IPS-NIHi7 (cell line): ENCODE results near the gene PLPP1.

Experiments
- DNase-seq: peaks from one replicate; pipeline ENCODE4 v3.0.0; 2012; ENCODE audit warnings: mixed read lengths; ENCODE audit errors: extremely low spot score

Gene PLPP1

DNA sequence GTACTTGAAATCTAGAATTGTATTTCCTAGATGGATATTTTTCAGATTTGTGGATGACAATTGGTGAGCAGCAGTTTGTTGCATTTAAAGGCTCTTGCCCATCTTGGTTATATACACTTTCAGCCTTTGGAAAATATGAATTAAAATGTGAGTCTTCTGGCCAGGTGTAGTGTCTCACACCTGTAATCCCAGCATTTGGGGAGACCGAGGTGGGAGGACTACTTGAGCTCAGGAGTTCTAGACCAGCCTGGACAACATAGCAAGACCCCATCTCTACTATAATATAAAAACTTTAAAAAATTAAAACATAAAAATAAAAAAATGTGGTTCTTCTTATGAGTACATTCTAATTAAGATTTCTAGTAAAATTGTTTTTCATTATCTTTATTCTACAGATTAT, 125.0 kb downstream of the PLPP1 start:
- DNase-seq = no peak

DNA sequence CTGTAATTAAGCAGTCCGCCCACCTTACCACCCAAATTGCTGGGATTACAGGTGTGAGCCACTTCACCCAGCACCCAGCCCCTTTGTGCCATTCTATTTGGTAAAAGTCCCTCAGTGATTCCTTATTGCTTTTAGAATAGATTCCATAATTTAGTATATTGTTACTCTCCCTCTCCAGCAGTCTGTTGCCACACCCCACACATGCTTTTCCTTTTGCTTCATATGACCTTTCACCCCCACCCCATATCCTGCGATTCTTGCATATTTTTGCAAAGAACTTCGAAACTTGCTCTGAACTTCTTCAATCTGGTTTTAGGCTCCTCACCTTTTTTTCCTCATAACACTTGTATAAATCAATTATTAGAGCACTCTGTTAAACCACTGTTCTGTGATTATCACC, 126.8 kb downstream of the PLPP1 start:
- DNase-seq = no peak

DNA sequence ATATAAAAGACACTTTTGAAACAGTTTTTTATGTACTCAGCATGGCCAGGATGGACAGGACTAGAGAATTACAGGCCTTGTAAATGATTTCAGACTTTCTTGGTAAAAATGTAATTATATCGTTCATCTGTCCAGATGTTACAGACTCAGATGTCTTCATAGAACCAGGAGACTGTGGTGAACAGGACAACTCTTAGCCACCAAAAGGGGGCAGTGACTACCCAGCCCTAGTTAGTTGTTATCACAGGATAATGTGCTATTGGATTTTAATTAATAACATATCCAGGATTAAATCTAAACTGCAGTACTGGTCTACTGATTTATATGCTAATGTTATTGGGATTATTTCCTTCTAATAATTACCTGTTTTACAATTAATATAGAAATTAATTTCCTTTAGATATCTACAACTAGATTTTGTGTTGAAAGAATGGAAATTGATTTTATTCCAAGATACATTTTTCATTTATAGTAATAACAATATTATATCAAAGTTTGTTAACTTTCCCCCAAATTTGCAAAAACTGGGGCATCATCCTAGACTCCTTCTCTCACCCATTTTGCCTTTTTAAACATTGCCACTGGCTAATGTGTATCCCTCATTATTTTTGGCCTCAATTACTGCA, 127.6 kb downstream of the PLPP1 start:
- DNase-seq = peak; percentile 48

DNA sequence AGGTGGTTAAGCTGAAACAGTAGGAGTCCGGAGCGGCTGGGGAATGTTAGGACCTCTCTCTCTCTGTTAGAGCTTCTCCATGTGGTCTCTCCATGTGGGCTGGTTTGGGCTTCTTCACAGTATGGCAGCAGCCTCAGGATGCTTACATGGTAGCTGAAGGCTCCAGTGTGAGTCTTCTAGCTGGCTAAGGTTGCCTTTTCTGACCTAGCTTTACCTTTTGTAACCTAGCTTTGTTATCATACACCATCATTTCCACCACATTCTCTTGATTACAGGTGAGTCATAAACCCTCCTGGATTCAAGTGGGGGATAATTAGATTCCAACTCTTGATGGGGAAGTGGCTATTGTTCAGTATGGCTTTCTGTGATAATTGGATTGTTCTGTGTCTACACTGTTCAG, 128.5 kb downstream of the PLPP1 start:
- DNase-seq = no peak

DNA sequence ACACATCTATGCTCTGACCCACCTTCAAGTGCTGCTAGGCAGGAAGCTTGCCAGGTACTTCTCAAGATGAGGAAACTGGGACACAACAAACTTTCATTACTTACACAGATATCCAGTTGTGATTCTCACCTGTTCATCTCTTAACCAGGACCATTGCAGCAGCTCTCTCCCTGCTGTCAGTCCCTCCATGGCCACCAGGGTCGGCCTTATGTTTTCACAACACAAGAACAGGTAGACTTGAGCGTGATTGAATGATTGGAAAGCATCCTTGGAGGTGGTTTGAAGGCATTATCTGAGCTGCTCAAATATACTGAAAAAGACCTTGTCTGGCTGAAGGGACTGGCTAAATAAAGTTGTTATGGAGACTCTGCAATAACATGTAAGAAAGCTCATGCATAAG, 132.6 kb downstream of the PLPP1 start:
- peak; percentile 13 for DNase-seq

DNA sequence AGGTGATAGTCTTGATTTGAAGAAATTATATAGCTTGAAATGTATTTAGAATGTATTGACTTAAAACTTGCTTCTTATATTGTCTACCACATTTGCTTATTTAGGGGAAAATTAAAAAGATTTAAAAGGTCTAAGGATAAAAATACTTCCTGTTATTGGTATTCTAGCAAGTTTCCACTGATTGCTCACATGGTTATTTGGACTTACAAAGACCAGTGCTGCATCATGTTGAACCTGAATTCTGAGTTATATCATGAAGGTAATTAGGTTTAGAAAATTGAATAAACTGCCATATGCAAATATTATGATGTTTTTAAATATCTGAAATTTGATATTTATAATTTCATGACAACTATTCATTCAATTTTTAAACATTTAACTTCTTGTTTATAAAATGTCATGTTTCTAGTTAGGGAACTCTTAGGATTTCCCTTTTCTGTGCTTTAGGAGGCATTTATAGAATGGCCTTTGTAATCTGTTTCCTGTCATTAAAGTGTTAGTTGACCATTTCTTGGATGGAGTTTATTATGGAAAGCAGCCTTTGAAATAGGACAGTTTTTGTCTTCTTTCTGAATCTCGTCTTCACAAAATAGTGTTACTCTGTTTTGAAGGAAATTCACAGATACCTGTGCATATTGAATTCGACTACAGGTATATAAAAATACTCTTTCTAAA, 141.1 kb downstream of the PLPP1 start:
- no peak for DNase-seq

DNA sequence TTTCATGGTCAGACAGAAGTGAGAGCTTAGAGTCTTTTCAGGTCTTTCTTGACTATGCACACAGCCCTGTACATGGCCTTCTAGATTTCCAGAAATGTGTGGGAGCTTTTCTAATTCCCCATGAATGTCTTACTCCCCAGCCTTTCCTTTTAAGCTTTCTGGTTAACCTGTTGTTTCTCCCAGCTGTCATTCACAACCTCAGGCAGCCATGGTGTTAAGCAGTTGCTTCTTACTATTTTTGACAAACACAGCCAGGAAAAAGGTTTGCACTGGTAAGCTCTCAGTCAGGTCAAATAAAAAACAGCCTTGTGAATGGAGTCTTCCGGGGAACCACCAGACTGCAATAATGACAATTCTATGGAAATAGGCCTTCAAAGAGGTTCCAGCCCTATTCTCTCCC, 142.1 kb downstream of the PLPP1 start:
- no peak for DNase-seq

DNA sequence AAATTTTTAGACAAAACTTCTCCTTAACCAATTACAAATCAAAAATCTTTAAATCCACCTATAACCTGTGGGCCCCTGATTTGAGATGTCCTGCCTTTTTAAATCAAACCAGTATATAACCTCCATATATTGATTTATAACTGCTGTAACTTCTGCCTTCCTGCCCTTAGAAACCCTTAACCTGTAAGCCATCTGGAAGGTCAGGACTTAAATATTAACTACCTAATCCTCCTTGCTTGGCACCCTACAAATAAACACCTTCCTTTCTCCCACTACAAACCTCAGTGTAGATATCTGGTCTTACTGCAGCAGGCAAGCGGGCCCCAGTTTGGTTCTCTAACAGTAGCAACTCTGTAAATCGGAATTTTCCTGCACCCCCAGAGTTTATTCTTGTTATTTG, 143.1 kb downstream of the PLPP1 start:
- no peak for DNase-seq

DNA sequence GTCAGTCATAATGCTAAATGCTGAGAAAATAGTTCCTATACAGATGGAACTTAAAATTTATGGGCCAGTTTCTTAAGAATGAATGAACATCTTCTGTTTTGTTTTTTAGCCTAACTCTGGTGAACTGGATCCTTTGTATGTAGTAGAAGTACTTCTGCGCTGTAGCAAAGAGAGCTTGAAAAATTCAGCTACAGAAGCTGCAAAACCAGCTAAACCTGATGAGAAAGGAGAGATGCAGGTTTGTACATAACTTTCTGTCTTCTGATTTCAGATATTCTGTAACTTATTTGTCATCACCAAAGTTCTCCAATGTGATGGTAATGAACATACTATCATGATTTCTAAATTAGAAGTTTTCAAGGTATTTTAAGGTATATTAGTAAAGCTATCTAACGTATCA, 146.9 kb downstream of the PLPP1 start:
- no peak for DNase-seq

DNA sequence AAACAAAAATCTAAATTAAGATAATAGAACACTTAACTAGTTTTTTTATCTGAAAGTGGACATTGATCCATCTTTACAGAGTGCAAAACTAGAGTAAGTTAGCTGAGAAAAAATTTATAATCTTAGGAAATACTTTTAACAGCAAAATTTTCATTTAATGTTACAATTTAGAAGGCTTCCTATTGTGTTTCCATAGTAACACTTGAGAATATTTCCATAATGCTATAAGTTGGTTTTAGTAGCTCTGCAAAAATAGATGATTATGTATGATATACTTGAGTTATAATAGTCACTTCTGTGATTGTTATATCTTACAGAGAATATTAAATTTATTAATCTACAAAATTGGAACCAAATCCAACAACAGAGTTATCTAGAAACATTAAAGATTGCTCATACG, 148.4 kb downstream of the PLPP1 start:
- DNase-seq = no peak

DNA sequence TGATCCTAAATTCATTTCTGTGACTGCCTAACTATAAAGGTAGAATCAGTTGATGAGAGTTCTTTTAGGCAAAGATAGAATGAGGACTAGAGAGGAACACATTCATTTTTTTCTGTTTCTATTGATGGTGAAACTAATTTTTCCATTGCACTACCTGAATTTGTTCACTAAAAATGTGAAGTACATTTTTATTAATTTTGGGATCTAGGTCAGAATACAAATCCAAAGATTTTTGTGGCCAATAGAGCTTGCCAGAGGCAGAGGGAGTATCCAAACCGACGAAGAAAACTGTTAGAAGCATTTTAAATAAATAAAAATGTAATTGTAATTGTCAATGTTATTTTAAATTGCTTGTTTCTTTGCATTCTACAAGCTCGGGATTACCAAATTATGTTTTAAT, 148.9 kb downstream of the PLPP1 start:
- DNase-seq = no peak

DNA sequence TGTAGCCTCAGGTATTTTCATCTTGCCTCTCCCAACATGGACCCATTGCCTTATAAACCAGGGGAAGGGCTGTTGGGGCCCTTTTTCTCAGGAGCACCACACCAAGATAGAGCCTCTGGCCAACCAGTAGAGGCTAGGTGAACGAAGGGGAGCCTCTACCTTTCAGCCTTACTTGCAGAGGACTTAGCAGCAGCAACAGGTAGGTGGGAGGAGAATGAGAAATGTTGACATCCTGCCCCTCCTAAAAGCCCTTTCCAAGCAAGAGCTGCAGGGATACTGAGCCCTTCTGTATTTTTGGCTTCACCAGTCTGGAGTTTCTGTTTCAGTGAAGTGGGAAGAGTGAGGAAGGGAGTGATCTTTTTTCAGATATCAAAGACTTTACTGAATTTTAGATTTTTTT, 149.5 kb downstream of the PLPP1 start:
- peak; percentile 7 for DNase-seq

DNA sequence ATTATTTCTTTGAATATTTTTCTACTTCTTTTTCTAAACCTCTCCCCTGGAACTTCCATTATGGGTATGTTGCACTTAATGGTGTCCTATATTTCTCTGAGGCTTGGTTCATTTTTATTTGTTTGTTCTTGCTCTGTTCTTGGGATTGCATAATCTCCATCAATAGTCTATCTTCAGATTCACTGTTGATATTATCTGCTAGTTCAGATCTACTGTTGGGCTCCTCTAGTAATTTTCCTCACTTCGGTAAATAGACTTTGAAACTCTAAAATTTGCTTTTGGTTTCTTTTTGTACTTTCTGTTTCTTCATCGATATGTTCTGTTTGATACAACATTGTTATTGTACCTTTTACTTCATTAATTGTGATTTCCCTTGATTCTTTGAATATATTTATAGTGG, 150.7 kb downstream of the PLPP1 start:
- no peak for DNase-seq

DNA sequence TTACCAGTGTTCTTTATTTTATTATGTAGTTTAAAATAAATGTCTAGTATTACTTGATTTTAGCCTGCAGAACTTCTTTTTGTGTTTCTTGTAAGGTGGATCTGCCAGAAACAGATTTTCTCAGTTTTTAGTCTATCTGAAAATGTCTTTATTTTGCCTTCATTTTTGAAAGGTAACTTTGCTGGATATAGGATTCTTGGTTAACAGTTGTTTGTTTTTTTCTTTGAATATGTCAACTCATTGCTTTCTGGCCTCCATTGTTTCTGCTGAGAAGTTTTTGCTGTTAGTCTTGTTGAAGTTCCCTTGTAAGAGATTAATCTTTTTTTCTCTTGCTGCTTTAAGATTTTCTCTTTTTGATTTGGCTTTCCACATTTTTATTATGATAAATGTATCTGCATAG, 151.5 kb downstream of the PLPP1 start:
- DNase-seq = no peak

DNA sequence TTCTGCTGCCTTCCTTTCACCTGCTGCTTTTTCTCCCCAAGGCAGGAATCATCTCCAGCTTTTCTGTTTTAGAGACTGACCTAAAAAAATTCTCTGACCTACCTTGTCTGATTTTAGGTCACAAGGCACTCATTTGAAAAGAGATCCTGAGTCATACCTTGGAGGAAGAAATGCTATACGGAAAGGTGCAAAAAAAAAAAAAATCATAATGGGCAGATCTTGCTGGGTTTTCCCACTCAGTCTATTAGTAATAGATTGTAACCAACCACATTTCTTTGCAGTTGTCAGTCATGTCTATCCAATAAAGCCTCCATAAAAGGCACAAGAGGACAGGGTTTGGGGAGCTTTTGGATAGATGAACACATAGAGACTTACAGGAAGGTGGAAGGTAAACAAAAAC, 157.0 kb downstream of the PLPP1 start:
- no peak for DNase-seq
